Body of pancreas (tissue), 4 donors: ENCODE data around the gene PPP2R2B. TPM values are rescaled to one million over a fixed set of nuclear protein-coding genes. Genes with fewer than 3 reads are reported as not detected.

ENCODE experiments used
- ATAC-seq: fragments of 150-250 bp; one replicate; pipeline ENCODE4 v1.9.1; 2016
- DNase-seq, 4 donors: peaks; one replicate each; pipeline ENCODE4 v3.0.0-alpha.2; 2019
- H3K27ac ChIP-seq, 4 donors: fragments of 200-600 bp; sonication (generic); 1 replicate in 3 of 4; 2 replicates in 1 of 4; pipeline versions ENCODE4 v1.5.1 to v1.6.1; 2016 to 2019; ENCODE audit warnings: mild to moderate bottlenecking in 1 of 4, mixed read lengths in 1 of 4, moderate library complexity in 1 of 4
- H3K27me3 ChIP-seq, 2 donors: fragments of 200-600 bp; sonication (generic); one replicate each; pipeline ENCODE4 v1.6.0; 2016; ENCODE audit warnings: mild to moderate bottlenecking in 1 of 2
- H3K36me3 ChIP-seq, 2 donors: fragments of 200-600 bp; sonication (generic); replicated peaks in 1 of 2; 2 replicates each; pipeline ENCODE4 v1.5.1; 2016; ENCODE audit warnings: low read depth in 2 of 2; ENCODE audit not compliant: insufficient read depth in 1 of 2
- H3K4me1 ChIP-seq: fragments of 200-600 bp; sonication (generic); one replicate; pipeline ENCODE4 v1.6.0; 2016
- H3K4me3 ChIP-seq, 2 donors: fragments of 200-600 bp; sonication (generic); 1 replicate in 1 of 2; 2 replicates in 1 of 2; pipeline ENCODE4 v1.5.1; 2016 to 2019
- H3K9me3 ChIP-seq, 3 donors: fragments of 200-600 bp; sonication (generic); 1 replicate in 2 of 3; 2 replicates in 1 of 3; pipeline ENCODE4 v1.5.1; 2016
- POLR2A ChIP-seq, 3 donors: fragments of 450-650 bp; IDR thresholded peaks; one replicate each; pipeline ENCODE4 v1.6.1; 2016; ENCODE audit warnings: antibody characterized with exemption in 3 of 3, mild to moderate bottlenecking in 2 of 3
- whole genome bisulfite sequencing, 2 donors: methylation state at CpG; one replicate each; pipeline ENCODE4 v1.1.5; 2017; 5-methylcytosine and 5-hydroxymethylcytosine counted together
- intact Hi-C: fragments of 100-400 bp; cut with DNase I; formaldehyde crosslinking; loops from one replicate; pipeline ENCODE4 v1.15.1; 2023
- total RNA-seq, 2 donors: library from RNA; depleted of rRNA; stranded (reverse); fragments of >200 nt; gene quantifications; one replicate each; pipeline ENCODE4 v1.1.0, GENCODE V29; 2016
- TF ChIP-seq, protein P1 (sequence below), 7 experiments: fragments of 450-650 bp in 4 of 7; fragments of 200-600 bp in 3 of 7; sonication (generic) in 3 of 7; IDR thresholded peaks; one replicate each; pipeline ENCODE4 v1.5.1; 2016 to 2019; ENCODE audit warnings: antibody characterized with exemption in 7 of 7

Gene PPP2R2B
- total RNA-seq, 2 donors from 2014 or later = 0.26 TPM; not detected in 1

DNA sequence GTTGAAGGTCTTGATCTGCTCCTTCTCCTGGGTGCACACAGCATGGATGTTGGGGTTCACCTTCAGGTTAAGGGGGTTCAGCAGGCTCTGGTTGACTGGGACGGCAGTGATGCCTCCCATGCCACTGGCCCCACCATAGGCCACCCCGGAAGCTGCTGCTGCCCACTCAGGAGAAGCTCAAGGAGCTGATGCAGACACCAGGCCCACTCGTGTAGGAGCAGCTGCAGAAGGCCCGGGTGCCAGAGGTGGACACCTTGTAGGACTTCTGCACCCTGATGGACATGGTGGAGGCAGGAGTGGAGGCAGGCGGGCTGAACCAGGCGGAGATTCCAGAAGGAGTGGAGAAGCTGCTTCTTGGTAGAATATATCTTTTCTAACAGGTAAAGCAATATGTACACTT is 171.2 kb downstream of the PPP2R2B start:
- no peak overlapping the region for H3K4me3 ChIP-seq
- intact Hi-C loops = no loop called here
- WGBS, 2 donors = 75 to 79% methylated on average over 5 to 6 of the region's 6 CpGs
- no peak for TF ChIP-seq POLR2A (IDR thresholded peaks at IDR 0.05)
- TF ChIP-seq, protein P1, sequence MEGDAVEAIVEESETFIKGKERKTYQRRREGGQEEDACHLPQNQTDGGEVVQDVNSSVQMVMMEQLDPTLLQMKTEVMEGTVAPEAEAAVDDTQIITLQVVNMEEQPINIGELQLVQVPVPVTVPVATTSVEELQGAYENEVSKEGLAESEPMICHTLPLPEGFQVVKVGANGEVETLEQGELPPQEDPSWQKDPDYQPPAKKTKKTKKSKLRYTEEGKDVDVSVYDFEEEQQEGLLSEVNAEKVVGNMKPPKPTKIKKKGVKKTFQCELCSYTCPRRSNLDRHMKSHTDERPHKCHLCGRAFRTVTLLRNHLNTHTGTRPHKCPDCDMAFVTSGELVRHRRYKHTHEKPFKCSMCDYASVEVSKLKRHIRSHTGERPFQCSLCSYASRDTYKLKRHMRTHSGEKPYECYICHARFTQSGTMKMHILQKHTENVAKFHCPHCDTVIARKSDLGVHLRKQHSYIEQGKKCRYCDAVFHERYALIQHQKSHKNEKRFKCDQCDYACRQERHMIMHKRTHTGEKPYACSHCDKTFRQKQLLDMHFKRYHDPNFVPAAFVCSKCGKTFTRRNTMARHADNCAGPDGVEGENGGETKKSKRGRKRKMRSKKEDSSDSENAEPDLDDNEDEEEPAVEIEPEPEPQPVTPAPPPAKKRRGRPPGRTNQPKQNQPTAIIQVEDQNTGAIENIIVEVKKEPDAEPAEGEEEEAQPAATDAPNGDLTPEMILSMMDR (IDR thresholded peaks at IDR 0.05) = no peak
- no peaks in the 10 kb centered on the region for H3K27me3 ChIP-seq
- no peaks in the 10 kb centered on the region for H3K9me3 ChIP-seq
- ATAC-seq = no peak
- H3K27ac ChIP-seq = no peak overlapping the region
- H3K36me3 ChIP-seq = no peaks in the 10 kb centered on the region
- DNase-seq = no peak
- H3K4me1 ChIP-seq = peaks cover 9% of the 10 kb centered on the region

DNA sequence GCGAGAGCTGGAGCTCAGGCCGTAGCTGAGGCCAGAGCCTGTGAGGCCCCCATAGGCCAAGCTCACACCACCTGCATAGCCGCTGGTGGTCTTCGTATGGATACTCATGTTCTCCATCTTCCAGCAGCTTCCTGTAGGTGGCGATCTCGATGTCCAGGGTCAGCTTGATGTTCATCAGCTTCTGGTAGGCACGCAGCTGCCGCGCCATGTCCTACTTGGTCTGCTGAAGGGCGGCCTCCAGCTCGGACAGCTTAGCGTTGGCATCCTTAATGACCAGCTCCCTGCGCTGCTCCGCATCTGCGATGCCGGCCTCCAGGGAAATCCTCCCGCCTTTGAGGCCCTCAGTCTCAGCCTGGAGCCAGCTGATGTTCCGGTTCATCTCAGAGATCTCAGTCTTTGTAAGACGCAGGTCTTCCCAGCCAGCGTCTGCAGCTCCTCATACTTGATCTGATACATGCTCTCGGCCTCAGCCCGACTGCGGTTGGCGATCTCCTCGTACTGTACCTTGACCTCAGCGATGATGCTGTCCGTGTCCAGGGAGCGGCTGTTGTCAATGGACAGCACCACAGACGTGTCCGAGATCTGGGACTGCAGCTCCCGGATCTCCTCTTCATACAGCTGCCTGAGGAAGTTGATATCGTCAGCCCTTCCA is 172.1 kb downstream of the PPP2R2B start:
- intact Hi-C loops = no loop called here
- Histone ChIP-seq H3K27ac (no peak overlapping the region), H3K9me3 (no peaks in the 10 kb centered on the region), H3K4me1 (peaks cover 9% of the 10 kb centered on the region), H3K36me3 (no peaks in the 10 kb centered on the region), H3K4me3 (no peak overlapping the region), H3K27me3 (no peaks in the 10 kb centered on the region)
- TF ChIP-seq, protein P1 (IDR thresholded peaks at IDR 0.05) = no peak
- TF ChIP-seq POLR2A (IDR thresholded peaks at IDR 0.05) = no peak
- DNase-seq (no peak), ATAC-seq (no peak)
- WGBS, 2 donors = 91 to 92% methylated on average over 26 to 32 of the region's 32 CpGs

DNA sequence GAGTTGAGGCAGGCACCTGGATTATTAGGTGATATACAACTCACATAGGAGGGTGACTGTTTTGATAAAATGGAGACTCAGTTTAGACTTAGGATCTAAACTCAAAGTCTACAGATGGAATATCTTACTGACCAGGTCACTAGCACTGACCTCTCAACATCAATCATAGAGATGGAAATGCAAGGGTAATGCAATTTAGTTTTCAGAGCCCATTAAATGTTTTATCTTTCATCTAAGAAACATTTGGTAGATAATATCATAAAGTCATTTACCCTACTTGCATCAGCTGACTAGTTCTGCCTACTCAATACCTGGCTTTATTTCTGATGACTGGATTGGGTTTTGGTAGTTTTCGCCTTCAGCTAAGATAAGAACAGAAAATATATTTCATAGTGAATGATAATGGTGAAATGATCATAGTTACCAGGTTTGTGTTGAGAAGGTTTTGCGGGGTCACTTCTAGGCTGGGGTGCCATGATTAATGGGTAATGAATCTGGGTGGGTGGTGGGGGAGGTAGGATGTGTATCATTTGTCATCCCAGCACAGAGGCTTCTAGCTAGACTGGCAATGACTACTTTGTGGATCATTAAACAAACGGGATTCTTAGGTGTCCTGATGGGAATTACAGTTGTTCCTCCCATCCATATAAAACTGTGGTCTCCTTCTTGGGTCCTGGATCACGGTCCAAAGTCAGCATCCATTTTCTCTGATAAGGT is 173.4 kb downstream of the PPP2R2B start:
- WGBS, 2 donors = 66 to 71% methylated on average over 4 of the region's 4 CpGs
- H3K36me3 ChIP-seq = no peaks in the 10 kb centered on the region
- no peaks in the 10 kb centered on the region for H3K27me3 ChIP-seq
- no peak overlapping the region for H3K27ac ChIP-seq
- H3K4me3 ChIP-seq = no peak overlapping the region
- H3K9me3 ChIP-seq = no peaks in the 10 kb centered on the region
- H3K4me1 ChIP-seq = peaks cover 9% of the 10 kb centered on the region
- TF ChIP-seq POLR2A (IDR thresholded peaks at IDR 0.05) = no peak
- TF ChIP-seq, protein P1 (IDR thresholded peaks at IDR 0.05) = no peak
- intact Hi-C loops = no loop called here
- no peak for DNase-seq
- ATAC-seq = no peak

DNA sequence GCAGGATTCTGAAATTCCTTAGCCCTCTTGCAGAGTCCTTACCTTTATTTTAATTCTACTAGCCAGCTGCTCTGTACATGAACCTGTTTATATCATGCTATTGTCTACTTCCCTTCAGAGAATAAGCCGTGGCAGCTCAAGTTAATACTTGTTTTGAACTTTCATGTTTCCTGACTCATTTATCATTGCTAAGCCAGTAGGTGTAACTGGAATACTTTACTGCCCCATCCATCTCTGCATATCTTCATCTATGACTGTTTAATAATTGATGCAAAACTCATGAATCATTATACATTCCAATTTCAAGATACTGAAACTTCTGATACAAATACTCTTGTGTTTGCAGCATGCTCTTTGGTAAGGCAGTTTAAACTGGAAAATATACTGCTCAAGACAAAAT is 174.7 kb downstream of the PPP2R2B start:
- H3K9me3 ChIP-seq = no peaks in the 10 kb centered on the region
- H3K36me3 ChIP-seq = no peaks in the 10 kb centered on the region
- 10 to 18% methylated on average over 1 of the region's 1 CpG for WGBS, 2 donors
- H3K27ac ChIP-seq = peak overlapping the region in 2 of 4 donors; percentile 21 to 50
- DNase-seq = no peak
- intact Hi-C loops = no loop called here
- TF ChIP-seq, protein P1 (IDR thresholded peaks at IDR 0.05) = no peak
- TF ChIP-seq POLR2A (IDR thresholded peaks at IDR 0.05) = no peak
- H3K4me1 ChIP-seq = peaks cover 9% of the 10 kb centered on the region
- H3K27me3 ChIP-seq = no peaks in the 10 kb centered on the region
- H3K4me3 ChIP-seq = no peak overlapping the region
- ATAC-seq = peak; percentile 85
